Tibial nerve (tissue), 4 donors: ENCODE measurements around the gene LRRC31.

Experiments
- CTCF ChIP-seq, 5 experiments: fragments of 200-600 bp in 3 of 5; fragments of 450-650 bp in 2 of 5; sonication (generic) in 3 of 5; IDR thresholded peaks; one replicate each; pipeline ENCODE4 v1.5.1; 2016 to 2019; ENCODE audit warnings: antibody characterized with exemption in 5 of 5, mild to moderate bottlenecking in 3 of 5, moderate library complexity in 2 of 5
- EP300 ChIP-seq, 2 donors: sonication (generic); formaldehyde crosslinking; IDR thresholded peaks; one replicate each; pipeline ENCODE4 v1.6.1; 2017; ENCODE audit warnings: antibody characterized with exemption in 2 of 2, mild to moderate bottlenecking in 1 of 2
- POLR2A ChIP-seq, 2 donors: fragments of 450-650 bp; IDR thresholded peaks; one replicate each; pipeline ENCODE4 v1.6.1; 2017; ENCODE audit warnings: antibody characterized with exemption in 2 of 2, mild to moderate bottlenecking in 2 of 2, moderate library complexity in 2 of 2

GRCh38 chr3:169792359-169792758 lies 77.4 kb downstream of the LRRC31 start:
- no peak for TF ChIP-seq EP300 (IDR thresholded peaks at IDR 0.05)
- TF ChIP-seq POLR2A (IDR thresholded peaks at IDR 0.05): no peak
- no peak for TF ChIP-seq CTCF (IDR thresholded peaks at IDR 0.05)
